NT2/D1 (cell line): ENCODE results near the gene FOLR1.
"Not testable (repeated sequence)": the region's sequence is repeated elsewhere in the genome, so short reads cannot be mapped to it uniquely, and the experiment has no call there.

Experiments used
- SUZ12 ChIP-seq: IDR thresholded peaks from 2 replicates; pipeline ENCODE4 v1.6.1; 2011; ENCODE audit not compliant: insufficient read length, insufficient read depth; ENCODE audit errors: extremely low read depth
- YY1 ChIP-seq: IDR thresholded peaks from 2 replicates; pipeline ENCODE4 v1.6.1; 2011; ENCODE audit not compliant: insufficient read length, insufficient read depth
- ZNF274 ChIP-seq: IDR thresholded peaks from 2 replicates; pipeline ENCODE4 v1.6.1; 2011; ENCODE audit warnings: mild to moderate bottlenecking, low read depth, low read length

DNA sequence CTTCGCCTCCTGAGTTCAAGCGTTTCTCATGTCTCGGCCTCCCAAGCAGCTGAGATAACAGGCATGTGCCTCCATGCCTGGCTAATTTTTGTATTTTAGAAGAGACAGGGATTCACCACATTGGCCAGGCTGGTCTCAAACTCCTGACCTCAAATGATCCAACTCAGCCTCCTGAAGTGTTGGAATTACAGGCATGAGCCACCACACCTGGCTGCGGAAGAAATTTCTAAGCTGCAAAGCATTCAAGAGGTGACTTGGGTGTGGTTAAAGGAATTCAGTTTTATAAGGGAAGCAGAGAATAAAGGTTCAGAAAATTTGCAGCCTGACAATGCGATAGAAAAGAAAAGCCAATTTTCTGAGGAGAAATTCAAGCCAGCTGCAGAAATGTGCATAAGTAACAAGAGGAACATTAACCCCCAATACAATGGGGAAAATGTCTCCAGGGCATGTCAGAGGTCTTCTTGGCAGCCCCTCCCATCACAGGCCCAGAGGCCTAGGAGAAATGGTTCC is 22.8 kb upstream of the FOLR1 start:
- TF ChIP-seq YY1, SUZ12, ZNF274: not testable (repeated sequence)
